Measurements from ENCODE around the gene GPC5.

- TF ChIP-seq CTCF (IDR thresholded peaks at IDR 0.05; ENCODE audit: insufficient read depth, low read length, poor library complexity, severe bottlenecking), result no peak
- no peak for TF ChIP-seq EZH2phosphoT487 (conservative IDR thresholded peaks at IDR 0.05; ENCODE audit: low read length)
These were observed 1407.8 kb downstream of the GPC5 start for GRCh38 chr13:92806215-92806614.

Measured in SU-DHL-6 (cell line).